Thymus (tissue), 11 donors: ENCODE data around the gene ABHD8. TPM values are rescaled to one million over a fixed set of nuclear protein-coding genes. Genes with fewer than 3 reads are reported as not detected.

Source experiments
- DNase-seq, 9 donors: peaks; one replicate each; pipeline ENCODE4 v3.0.0-alpha.2; 2013; ENCODE audit warnings: low spot score in 9 of 9, low read depth in 6 of 9, missing footprints in 1 of 9
- H3K27ac ChIP-seq, 2 donors: one replicate each; pipeline ENCODE4 v1.5.1; 2013; ENCODE audit warnings: control low read depth in 1 of 2, low read depth in 1 of 2, low read length in 1 of 2, mild to moderate bottlenecking in 1 of 2, moderate library complexity in 1 of 2
- H3K27me3 ChIP-seq, 2 donors: one replicate each; pipeline ENCODE4 v1.5.1; 2013; ENCODE audit warnings: low read length in 1 of 2; ENCODE audit not compliant: control insufficient read depth in 2 of 2, insufficient read depth in 1 of 2
- H3K36me3 ChIP-seq, 2 donors: one replicate each; pipeline ENCODE4 v1.5.1; 2013; ENCODE audit warnings: low read length in 1 of 2, mild to moderate bottlenecking in 1 of 2, moderate library complexity in 1 of 2; ENCODE audit not compliant: control insufficient read depth in 2 of 2, insufficient read depth in 2 of 2
- H3K4me1 ChIP-seq, 2 donors: one replicate each; pipeline ENCODE4 v1.5.1; 2013; ENCODE audit warnings: low read length in 2 of 2; ENCODE audit not compliant: control insufficient read depth in 2 of 2, insufficient read depth in 2 of 2
- H3K4me3 ChIP-seq, 2 donors: one replicate each; pipeline ENCODE4 v1.5.1; 2013; ENCODE audit warnings: low read length in 2 of 2, control low read depth in 1 of 2, mild to moderate bottlenecking in 1 of 2
- H3K9me3 ChIP-seq, 2 donors: one replicate each; pipeline ENCODE4 v1.5.1; 2013; ENCODE audit warnings: low read length in 1 of 2, mild to moderate bottlenecking in 1 of 2; ENCODE audit not compliant: control insufficient read depth in 2 of 2, insufficient read depth in 1 of 2
- WGBS: extraction: QIAGEN DNeasy Blood & Tissue Kit; methylation state at CpG from one replicate; pipeline ENCODE4 v1.1.7; 2013; 5-methylcytosine and 5-hydroxymethylcytosine counted together
- polyA plus RNA-seq: library from polyadenylated mRNA; stranded (reverse); fragments of 200-250 nt; gene quantifications from one replicate; pipeline ENCODE4 v1.2.3, GENCODE V29; 2013
- total RNA-seq: library from RNA; stranded (reverse); fragments of 120-200 nt; gene quantifications from one replicate; pipeline ENCODE4 v1.2.4, GENCODE V29; 2013
- donor health status: healthy.

The ABHD8 gene
- total and polyA plus RNA-seq, 2 donors = 9.7 to 10.3 TPM

DNA sequence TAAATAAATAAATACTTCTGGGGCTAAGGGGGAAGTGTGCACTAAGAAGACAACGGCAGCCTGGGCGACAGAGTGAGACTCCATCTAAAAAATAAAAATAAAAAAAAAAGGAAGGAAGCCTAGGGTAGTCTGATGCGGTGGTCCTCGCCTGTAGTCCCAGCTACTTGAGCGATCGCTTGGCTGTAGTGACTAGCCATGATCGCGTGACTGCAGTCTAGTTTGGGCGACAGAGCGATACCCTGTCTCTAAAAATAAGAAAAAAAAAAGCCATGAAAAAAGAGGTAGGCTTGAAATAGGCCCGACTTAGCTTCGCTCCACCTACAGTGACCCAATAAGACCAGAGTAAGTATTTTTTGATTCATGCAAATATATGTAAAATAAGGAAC, 36.6 kb downstream of the ABHD8 start:
- Histone ChIP-seq H3K4me1 (peaks cover 7 to 26% of the 10 kb centered on the region in 2 donors), H3K9me3 (no peaks in the 10 kb centered on the region), H3K36me3 (peaks cover 9 to 21% of the 10 kb centered on the region in 2 donors), H3K4me3 (no peak overlapping the region), H3K27ac (peak overlapping the region; percentile 47 to 77), H3K27me3 (no peaks in the 10 kb centered on the region)
- 47% methylated on average over 12 of the region's 12 CpGs for WGBS
- DNase-seq = no peak

DNA sequence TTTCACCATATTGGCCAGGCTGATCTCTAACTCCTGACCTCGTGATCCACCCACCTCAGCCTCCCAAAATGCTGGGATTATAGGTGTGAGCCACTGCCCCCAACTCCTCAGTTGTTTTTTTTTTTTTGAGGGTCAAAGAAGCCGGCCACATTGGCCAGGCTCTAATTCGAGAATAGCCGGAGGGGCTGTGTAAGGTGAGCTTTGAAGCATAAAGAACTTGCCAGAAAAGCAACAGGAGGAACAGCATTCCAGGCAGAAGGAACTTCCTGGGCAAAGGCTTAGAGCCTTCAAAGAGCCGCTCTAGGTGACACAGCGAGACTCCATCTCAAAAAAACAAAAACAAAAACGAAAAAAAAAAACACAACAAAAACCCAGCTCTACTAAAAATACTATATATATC, 37.2 kb downstream of the ABHD8 start:
- H3K27me3 ChIP-seq = no peaks in the 10 kb centered on the region
- peaks cover 7 to 26% of the 10 kb centered on the region in 2 donors for H3K4me1 ChIP-seq
- peaks cover 5 to 16% of the 10 kb centered on the region in 2 donors for H3K36me3 ChIP-seq
- no peak overlapping the region for H3K27ac ChIP-seq
- H3K4me3 ChIP-seq = no peak overlapping the region
- WGBS = 95% methylated on average over 7 of the region's 7 CpGs
- DNase-seq = no peak
- H3K9me3 ChIP-seq = no peaks in the 10 kb centered on the region

DNA sequence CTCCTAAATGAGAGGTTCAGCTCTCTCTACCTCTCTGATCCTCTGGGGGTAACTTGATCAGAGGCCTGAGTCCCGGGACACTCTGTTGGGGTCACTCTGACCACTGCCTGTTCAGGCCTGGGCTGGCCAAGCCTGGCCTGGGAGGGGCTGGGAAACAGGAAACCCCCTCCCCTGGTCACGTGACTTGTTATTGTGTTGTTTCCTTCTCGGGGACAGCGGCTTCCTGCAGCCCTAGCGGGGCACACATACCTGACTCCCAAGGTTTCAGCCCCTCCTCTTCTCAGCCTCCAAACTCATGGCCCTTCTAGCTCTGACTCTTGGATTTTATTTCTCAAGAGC, 38.6 kb downstream of the ABHD8 start, which contains the start of gene USHBP1:
TSS of gene USHBP1 (minus strand) at position 105 of the 339 bp plus-strand sequence. CDS start 446 bp downstream, outside the sequence.
- H3K9me3 ChIP-seq = peaks cover 1 to 11% of the 10 kb centered on the region in 2 donors
- peak in 1 of 9 donors; percentile 38 for DNase-seq
- H3K27me3 ChIP-seq = no peaks in the 10 kb centered on the region
- peaks cover 5 to 8% of the 10 kb centered on the region in 2 donors for H3K36me3 ChIP-seq
- no peak within 1 kb of the TSS for H3K4me3 ChIP-seq
- H3K27ac ChIP-seq = no peak within 1 kb of the TSS
- peaks cover 7 to 26% of the 10 kb centered on the region in 2 donors for H3K4me1 ChIP-seq
- 60% methylated on average over 5 of the region's 5 CpGs for WGBS

DNA sequence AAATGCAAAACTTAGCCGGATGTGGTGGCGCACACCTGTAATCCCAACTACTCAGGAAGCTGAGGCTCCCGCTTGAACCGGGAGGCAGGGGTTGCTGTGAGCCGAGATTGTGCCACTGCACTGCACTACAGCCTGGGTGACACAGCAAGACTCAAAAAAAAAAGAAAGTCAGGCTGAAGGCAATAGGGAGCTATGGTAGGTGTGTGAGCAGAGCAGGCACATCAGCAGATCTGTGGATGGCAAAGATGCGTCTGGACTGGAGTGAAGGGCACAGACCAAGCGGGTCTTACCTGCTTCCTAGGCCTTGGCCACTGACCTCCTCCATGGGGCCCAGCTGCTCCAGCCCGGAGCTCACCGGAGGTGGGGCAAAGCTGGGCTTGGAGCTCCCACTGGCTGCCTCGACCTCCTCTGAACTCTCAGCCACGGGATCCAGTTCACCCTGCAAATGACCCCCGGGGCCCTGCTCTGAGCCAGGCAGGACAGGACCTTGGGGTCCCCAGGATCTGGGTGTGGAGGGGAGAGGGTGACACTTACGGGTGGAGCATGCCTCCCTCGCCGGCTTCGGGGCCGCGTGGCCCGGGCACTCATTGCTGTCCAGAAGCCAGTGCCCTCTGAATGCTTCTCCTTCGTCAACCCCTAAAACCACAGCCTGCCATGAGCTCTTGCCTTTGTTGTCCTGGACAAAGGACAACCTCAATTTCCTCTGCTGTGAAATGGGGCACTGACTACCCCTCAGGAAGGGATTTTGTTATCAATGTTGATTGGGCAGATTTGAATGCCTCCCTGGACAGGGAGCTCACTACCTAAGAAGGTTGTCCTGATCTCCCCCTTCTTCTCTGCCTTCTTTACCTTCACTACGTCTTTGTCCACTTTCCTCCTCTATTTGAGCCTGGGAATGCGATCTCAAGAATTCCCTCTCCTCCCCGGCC, 39.2 kb downstream of the ABHD8 start:
- Histone ChIP-seq H3K4me1 (peaks cover 7 to 26% of the 10 kb centered on the region in 2 donors), H3K27ac (no peak overlapping the region), H3K9me3 (peaks cover 1 to 17% of the 10 kb centered on the region in 2 donors), H3K27me3 (no peaks in the 10 kb centered on the region), H3K36me3 (peaks cover 3 to 4% of the 10 kb centered on the region in 2 donors), H3K4me3 (no peak overlapping the region)
- WGBS = 95% methylated on average over 23 of the region's 23 CpGs
- no peak for DNase-seq

DNA sequence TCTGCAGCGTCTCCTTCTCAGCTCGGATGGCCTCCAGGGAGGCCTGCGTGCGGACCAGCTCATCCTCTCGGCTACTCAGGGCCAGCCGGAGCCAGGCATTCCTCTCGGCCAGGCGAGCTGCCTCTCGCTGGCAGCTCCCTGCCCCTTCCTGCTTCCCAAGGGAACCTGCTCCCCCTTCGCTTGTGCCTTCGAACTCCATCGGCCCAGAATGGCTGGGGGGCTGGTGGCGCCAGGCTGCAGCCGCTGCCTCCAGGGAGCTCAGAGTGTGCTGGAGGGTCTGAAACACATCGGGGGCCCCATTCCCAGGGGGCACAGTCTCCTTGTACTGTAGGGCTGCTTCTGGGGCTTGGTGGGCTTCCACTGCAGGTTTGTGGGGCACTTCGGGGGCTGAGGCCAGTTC, 40.7 kb downstream of the ABHD8 start:
- no peaks in the 10 kb centered on the region for H3K36me3 ChIP-seq
- no peak overlapping the region for H3K27ac ChIP-seq
- H3K4me3 ChIP-seq = no peak overlapping the region
- H3K9me3 ChIP-seq = peaks cover 1 to 22% of the 10 kb centered on the region in 2 donors
- WGBS = 95% methylated on average over 16 of the region's 16 CpGs
- peaks cover under 1 to 18% of the 10 kb centered on the region in 2 donors for H3K4me1 ChIP-seq
- no peaks in the 10 kb centered on the region for H3K27me3 ChIP-seq
- no peak for DNase-seq

DNA sequence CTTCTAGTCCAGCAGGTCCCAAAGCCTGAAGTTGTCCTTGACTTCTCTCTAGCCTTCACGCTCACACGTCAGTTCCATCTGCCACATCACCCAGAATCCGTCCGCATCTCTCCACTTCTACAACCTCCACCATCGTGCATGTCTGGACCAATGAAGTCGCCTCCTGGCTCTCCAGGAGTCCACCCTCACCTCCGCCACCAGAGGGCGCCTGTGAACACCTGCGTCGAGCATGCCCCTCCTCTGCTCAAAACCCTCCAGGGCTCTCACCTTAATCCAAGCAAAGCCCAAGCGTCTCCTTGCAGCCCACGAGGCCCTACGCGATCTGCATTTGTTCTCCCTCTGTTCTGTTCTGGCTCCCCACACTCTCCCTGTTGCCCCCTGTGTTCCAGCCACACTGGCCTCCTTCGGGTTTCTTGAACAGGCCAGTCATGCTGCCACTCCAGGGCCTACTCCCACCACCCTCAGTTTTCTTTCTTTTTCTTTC, 42.3 kb downstream of the ABHD8 start:
- no peak overlapping the region for H3K27ac ChIP-seq
- no peaks in the 10 kb centered on the region for H3K36me3 ChIP-seq
- H3K9me3 ChIP-seq = peaks cover 1 to 22% of the 10 kb centered on the region in 2 donors
- H3K4me3 ChIP-seq = no peak overlapping the region
- peaks cover 0 to 9% of the 10 kb centered on the region in 2 donors for H3K4me1 ChIP-seq
- H3K27me3 ChIP-seq = no peaks in the 10 kb centered on the region
- DNase-seq = peak; percentile 56 to 89 (median 76)
- 39% methylated on average over 15 of the region's 15 CpGs for WGBS

DNA sequence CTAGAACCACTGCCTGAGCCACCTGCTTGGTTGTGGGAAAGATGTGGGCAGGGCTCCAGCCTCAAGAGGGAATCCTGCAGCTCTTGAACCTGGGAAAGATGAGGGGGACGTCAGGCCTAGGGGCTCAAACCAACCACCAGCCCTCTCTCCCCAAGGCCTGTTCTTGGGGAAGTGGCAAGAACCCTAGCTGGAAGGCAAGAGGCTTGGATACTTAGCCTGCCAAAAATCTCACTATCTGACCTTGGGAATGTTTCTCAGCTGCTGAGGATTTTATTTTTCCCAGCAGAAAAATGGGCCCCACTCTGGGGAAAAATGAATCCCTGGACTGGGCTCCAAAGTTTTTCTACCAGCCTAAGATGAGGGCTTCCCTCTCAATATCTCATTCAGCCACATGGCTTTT, 43.3 kb downstream of the ABHD8 start:
- Histone ChIP-seq H3K4me1 (peaks cover 0 to 5% of the 10 kb centered on the region in 2 donors), H3K36me3 (no peaks in the 10 kb centered on the region), H3K9me3 (peaks cover 1 to 22% of the 10 kb centered on the region in 2 donors), H3K27ac (no peak overlapping the region), H3K4me3 (no peak overlapping the region), H3K27me3 (peaks cover 0 to 3% of the 10 kb centered on the region in 2 donors)
- DNase-seq = no peak
- WGBS = 74% methylated on average over 1 of the region's 1 CpG

DNA sequence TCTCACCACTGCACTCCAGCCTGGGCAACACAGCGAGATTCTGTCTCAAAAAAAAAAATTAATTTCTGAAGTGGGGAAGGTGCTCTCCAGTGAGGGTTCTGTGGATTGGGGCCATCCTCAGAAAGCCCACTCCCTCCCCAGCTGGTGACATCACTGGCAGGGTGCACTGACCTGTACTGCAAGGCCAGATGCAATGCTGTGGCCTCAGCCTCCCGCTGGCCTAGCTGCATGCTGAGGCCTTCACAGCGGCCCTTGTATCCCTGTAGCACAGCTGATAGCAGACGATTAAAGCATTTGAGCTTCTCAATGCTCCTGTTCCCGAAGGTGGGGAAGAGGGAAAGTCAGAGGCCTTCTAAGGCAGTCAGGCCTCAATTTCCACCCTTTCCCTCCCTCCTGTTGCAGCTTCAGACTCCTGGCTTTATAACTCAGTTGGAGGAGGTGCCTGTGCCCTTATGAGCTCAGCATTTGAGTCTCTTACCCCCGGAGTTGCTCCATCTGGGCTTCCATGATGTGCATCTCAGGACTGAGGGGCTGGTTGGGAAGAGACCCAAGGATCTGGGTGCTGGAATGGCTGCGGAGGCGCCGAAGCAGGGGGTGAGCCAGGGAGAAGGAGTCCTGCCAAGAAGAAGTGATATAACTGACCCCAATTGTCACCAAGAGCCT, 44.0 kb downstream of the ABHD8 start:
- Histone ChIP-seq H3K27ac (no peak overlapping the region), H3K4me1 (no peaks in the 10 kb centered on the region), H3K36me3 (no peaks in the 10 kb centered on the region), H3K4me3 (no peak overlapping the region), H3K9me3 (peaks cover 1 to 22% of the 10 kb centered on the region in 2 donors), H3K27me3 (peaks cover 0 to 3% of the 10 kb centered on the region in 2 donors)
- 96% methylated on average over 9 of the region's 9 CpGs for WGBS
- DNase-seq = no peak

DNA sequence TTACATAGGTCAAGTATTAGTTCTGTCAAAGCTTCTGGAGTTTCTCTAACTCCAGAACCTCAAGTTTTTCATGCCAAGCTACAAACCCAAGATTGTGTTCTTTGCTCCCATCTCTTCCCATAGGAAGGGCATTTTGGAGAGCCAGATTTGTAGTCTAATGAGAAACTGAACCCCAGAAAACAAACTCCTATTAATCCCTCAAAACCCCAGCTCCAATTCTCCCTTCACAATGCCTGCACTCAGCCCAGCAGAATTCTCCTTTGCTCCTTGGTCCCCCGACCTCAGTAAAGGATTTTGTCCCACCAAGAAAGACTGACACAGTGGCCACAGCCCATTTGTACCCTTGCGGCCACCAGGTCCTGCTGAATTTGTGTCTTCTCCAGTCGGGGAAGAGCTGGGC, 47.1 kb downstream of the ABHD8 start:
- Histone ChIP-seq H3K9me3 (peaks cover 1 to 22% of the 10 kb centered on the region in 2 donors), H3K27ac (no peak overlapping the region), H3K4me3 (no peak overlapping the region), H3K36me3 (no peaks in the 10 kb centered on the region), H3K4me1 (no peaks in the 10 kb centered on the region), H3K27me3 (peaks cover 0 to 3% of the 10 kb centered on the region in 2 donors)
- no peak for DNase-seq
- WGBS = 88% methylated on average over 3 of the region's 3 CpGs
